H1 (cell line): Measurements from ENCODE around the gene IFI30. TPM values are rescaled to one million over a fixed set of nuclear protein-coding genes. Genes with fewer than 3 reads are reported as not detected.

Experiments
- CTCF ChIA-PET: fragments of 300-600 bp; sonication (Branson Sonifier 250); formaldehyde crosslinking; loops from one replicate; lab custom pipeline; 2021; ENCODE audit not compliant: partially characterized antibody; lab: Charles Lee
- POLR2A ChIA-PET: fragments of 300-600 bp; sonication (Branson Sonifier 250); formaldehyde crosslinking; loops from one replicate; lab custom pipeline; 2021; ENCODE audit warnings: inconsistent platforms; ENCODE audit not compliant: partially characterized antibody; lab: Charles Lee
- DNase-seq, 2 experiments: peaks; one replicate each; pipeline versions ENCODE4 v3.0.0 to v3.0.0-alpha.2; 2010 to 2022; ENCODE audit warnings: low spot score in 2 of 2, low read depth in 1 of 2, mixed read lengths in 1 of 2
- FAIRE-seq: peaks from 2 replicates; lab custom pipeline; 2011; peaks lifted over from hg19 to GRCh38; lab: Jason Lieb, UNC
- H2AFZ ChIP-seq: 2 replicates; pipeline ENCODE4 v1.8.1; 2012; ENCODE audit warnings: low read length, inconsistent platforms
- H2AK5ac ChIP-seq: 2 replicates; pipeline ENCODE4 v1.6.1; 2013; ENCODE audit warnings: low read depth, low read length
- H2BK120ac ChIP-seq: replicated peaks from 2 replicates; pipeline ENCODE3; 2013; ENCODE audit warnings: low read depth, low read length, inconsistent platforms
- H2BK12ac ChIP-seq: 2 replicates; pipeline ENCODE4 v1.6.1; 2013; ENCODE audit warnings: low read depth, low read length
- H2BK15ac ChIP-seq: 2 replicates; pipeline ENCODE4 v1.6.1; 2013; ENCODE audit warnings: low read length
- H2BK20ac ChIP-seq: 2 replicates; pipeline ENCODE4 v1.6.1; 2013; ENCODE audit warnings: low read length
- H2BK5ac ChIP-seq: 2 replicates; pipeline ENCODE4 v1.6.1; 2013; ENCODE audit warnings: low read depth, low read length
- H3K14ac ChIP-seq: 2 replicates; pipeline ENCODE4 v1.6.1; 2013; ENCODE audit warnings: inconsistent platforms; ENCODE audit not compliant: insufficient read length
- H3K18ac ChIP-seq: 2 replicates; pipeline ENCODE4 v1.6.1; 2013; ENCODE audit warnings: low read length; ENCODE audit errors: extremely low read depth
- H3K23ac ChIP-seq: 2 replicates; pipeline ENCODE4 v1.6.1; 2013; ENCODE audit warnings: inconsistent platforms; ENCODE audit not compliant: insufficient read length
- H3K23me2 ChIP-seq: 2 replicates; pipeline ENCODE4 v1.6.1; 2013; ENCODE audit warnings: low read depth, low read length
- H3K27ac ChIP-seq: 2 replicates; pipeline ENCODE4 v1.6.1; 2011; ENCODE audit warnings: low read depth, low read length, inconsistent platforms
- H3K27me3 ChIP-seq, 4 experiments: replicated peaks in 1 of 4; 1 replicate in 1 of 4; 2 replicates in 3 of 4; pipeline versions ENCODE4 v1.6.1 to v1.8.1; 2011 to 2013; ENCODE audit warnings: low read length in 3 of 4, mild to moderate bottlenecking in 3 of 4, inconsistent platforms in 2 of 4, mixed read lengths in 2 of 4, moderate library complexity in 1 of 4; ENCODE audit not compliant: control insufficient read depth in 3 of 4, insufficient read depth in 3 of 4; ENCODE audit errors: extremely low read depth in 1 of 4
- H3K36me3 ChIP-seq, 4 experiments: 2 replicates each; pipeline versions ENCODE4 v1.6.1 to v1.8.1; 2011 to 2013; ENCODE audit warnings: mild to moderate bottlenecking in 4 of 4, low read length in 3 of 4, moderate library complexity in 2 of 4, control low read depth in 1 of 4, inconsistent platforms in 1 of 4; ENCODE audit not compliant: insufficient read depth in 4 of 4, control insufficient read depth in 2 of 4
- H3K4ac ChIP-seq: replicated peaks from 2 replicates; pipeline ENCODE3; 2013; ENCODE audit warnings: low read length, low read depth, mixed read lengths, inconsistent platforms; ENCODE audit not compliant: insufficient read length
- H3K4me1 ChIP-seq, 4 experiments: replicated peaks in 1 of 4; 1 replicate in 1 of 4; 2 replicates in 3 of 4; pipeline versions ENCODE4 v1.6.1 to v1.8.1; 2011 to 2013; ENCODE audit warnings: low read length in 3 of 4, inconsistent platforms in 2 of 4, mixed read lengths in 1 of 4; ENCODE audit not compliant: insufficient read depth in 4 of 4, control insufficient read depth in 3 of 4
- H3K4me2 ChIP-seq, 2 experiments: 2 replicates each; pipeline versions ENCODE4 v1.6.1 to v1.8.1; 2011 to 2013; ENCODE audit warnings: low read depth in 2 of 2, low read length in 2 of 2, control low read depth in 1 of 2, inconsistent platforms in 1 of 2, mild to moderate bottlenecking in 1 of 2; ENCODE audit not compliant: insufficient read depth in 1 of 2
- H3K4me3 ChIP-seq, 4 experiments: fragments of 200-600, 300-600 bp in 1 of 4; sonication (generic), shearing (Covaris generic), sonication (Bioruptor Twin) in 1 of 4; 2 replicates each; pipeline versions ENCODE4 v1.5.1 to v1.8.1; 2011 to 2016; ENCODE audit warnings: low read length in 4 of 4, low read depth in 3 of 4, control low read depth in 2 of 4, inconsistent platforms in 2 of 4, mild to moderate bottlenecking in 2 of 4, mixed read lengths in 1 of 4, moderate library complexity in 1 of 4; ENCODE audit not compliant: insufficient read depth in 2 of 4; ENCODE audit errors: extremely low read depth in 1 of 4
- H3K56ac ChIP-seq: replicated peaks from 2 replicates; pipeline ENCODE3; 2013; ENCODE audit warnings: low read depth, mild to moderate bottlenecking, mixed read lengths, low read length, inconsistent platforms; ENCODE audit not compliant: insufficient read length
- H3K79me1 ChIP-seq: 2 replicates; pipeline ENCODE4 v1.6.1; 2013; ENCODE audit warnings: low read depth, low read length, control low read depth
- H3K79me2 ChIP-seq, 2 experiments: 2 replicates each; pipeline versions ENCODE4 v1.6.1 to v1.8.1; 2012 to 2013; ENCODE audit warnings: low read length in 2 of 2, mild to moderate bottlenecking in 2 of 2, inconsistent platforms in 1 of 2; ENCODE audit not compliant: insufficient read depth in 2 of 2, control insufficient read depth in 1 of 2
- H3K9ac ChIP-seq, 4 experiments: replicated peaks in 1 of 4; 1 replicate in 1 of 4; 2 replicates in 3 of 4; pipeline versions ENCODE4 v1.6.1 to v1.8.1; 2011 to 2013; ENCODE audit warnings: low read depth in 3 of 4, low read length in 3 of 4, control low read depth in 2 of 4, mild to moderate bottlenecking in 2 of 4, moderate library complexity in 2 of 4, inconsistent platforms in 1 of 4; ENCODE audit errors: extremely low read depth in 1 of 4
- H3K9me3 ChIP-seq, 2 experiments: 2 replicates each; pipeline versions ENCODE4 v1.6.1 to v1.8.1; 2012 to 2013; ENCODE audit warnings: mild to moderate bottlenecking in 2 of 2, moderate library complexity in 2 of 2, control low read depth in 1 of 2, inconsistent platforms in 1 of 2, low read depth in 1 of 2, low read length in 1 of 2, mixed read lengths in 1 of 2; ENCODE audit not compliant: insufficient read depth in 2 of 2
- H4K20me1 ChIP-seq, 2 experiments: replicated peaks in 1 of 2; 2 replicates each; pipeline versions ENCODE3 to v1.8.1; 2011 to 2013; ENCODE audit warnings: inconsistent platforms in 2 of 2, low read length in 2 of 2, mild to moderate bottlenecking in 1 of 2; ENCODE audit not compliant: insufficient read depth in 2 of 2, control insufficient read depth in 1 of 2
- H4K5ac ChIP-seq: 2 replicates; pipeline ENCODE4 v1.6.1; 2013; ENCODE audit warnings: low read length, low read depth, mixed read lengths, inconsistent platforms; ENCODE audit not compliant: insufficient read length
- H4K8ac ChIP-seq: 2 replicates; pipeline ENCODE4 v1.8.0; 2013; ENCODE audit warnings: mild to moderate bottlenecking, moderate library complexity, low read length, inconsistent platforms; ENCODE audit not compliant: insufficient read depth; ENCODE audit errors: extremely low read depth
- H4K91ac ChIP-seq: replicated peaks from 2 replicates; pipeline ENCODE3; 2013; ENCODE audit warnings: low read length, mixed read lengths, inconsistent platforms; ENCODE audit not compliant: insufficient read length
- CHD2 ChIP-seq: IDR thresholded peaks from 2 replicates; pipeline ENCODE4 v1.6.1; 2012; ENCODE audit warnings: low read length, improper control_type of control experiment
- EGR1 ChIP-seq: IDR thresholded peaks from 2 replicates; pipeline ENCODE4 v1.6.1; 2011; ENCODE audit warnings: low read depth, low read length, borderline replicate concordance
- FOSL1 ChIP-seq: IDR thresholded peaks from 2 replicates; pipeline ENCODE4 v1.6.1; 2011; ENCODE audit warnings: mild to moderate bottlenecking, low read depth, low read length, moderate library complexity; ENCODE audit not compliant: insufficient read depth
- POLR2AphosphoS5 ChIP-seq: IDR thresholded peaks from 2 replicates; pipeline ENCODE4 v1.6.1; 2011; ENCODE audit warnings: low read depth, low read length
- SIRT6 ChIP-seq: IDR thresholded peaks from one replicate; pipeline ENCODE4 v1.7.1; 2012; ENCODE audit warnings: low read length, inconsistent platforms
- SP1 ChIP-seq: IDR thresholded peaks from 2 replicates; pipeline ENCODE4 v1.6.1; 2011; ENCODE audit warnings: low read depth, low read length
- SUZ12 ChIP-seq: fragments of 200-600 bp; sonication (generic); IDR thresholded peaks from 2 replicates; pipeline ENCODE4 v1.6.1; 2012; ENCODE audit warnings: mild to moderate bottlenecking, inconsistent platforms, low read length, moderate library complexity, mixed read lengths
- TAF1 ChIP-seq: IDR thresholded peaks from 2 replicates; pipeline ENCODE4 v1.6.1; 2011; ENCODE audit warnings: mild to moderate bottlenecking, low read depth, low read length
- WGBS, 2 experiments: shearing (Covaris generic) in 1 of 2; methylation state at CpG; one replicate each; pipeline versions ENCODE4 v1.1.6 to v1.1.7; 2013 to 2015; ENCODE audit warnings: low lambda C conversion rate in 2 of 2, mixed read lengths in 2 of 2, inconsistent platforms in 1 of 2, low coverage in 1 of 2, missing lambda C conversion rate in 1 of 2; ENCODE audit not compliant: insufficient replicate concordance in 2 of 2, insufficient coverage in 1 of 2, insufficient read length in 1 of 2; ENCODE audit errors: extremely low coverage in 1 of 2, missing lambda C conversion rate in 1 of 2; 5-methylcytosine and 5-hydroxymethylcytosine counted together
- polyA plus RNA-seq, 7 experiments: library from polyadenylated mRNA; depleted of rRNA in 3 of 7; stranded (reverse) in 5 of 7; unstranded in 2 of 7; fragments of >200 nt in 5 of 7; fragments of 200-250 nt in 2 of 7; gene quantifications; 1 replicate in 5 of 7; 2 replicates in 1 of 7; 4 replicates in 1 of 7; pipeline versions ENCODE4 v1.2.1 to v1.2.3, GENCODE V29; 2011 to 2013; ENCODE audit warnings: missing spikeins in 2 of 7, mixed read lengths in 2 of 7
- total RNA-seq: library from RNA; stranded (reverse); fragmentation: NEBNext Ultra II Directional; extraction: Animal tissue kit (Norgen Biotek cat#: 25700); gene quantifications from 2 replicates; pipeline ENCODE4 v1.2.1, GENCODE V29; 2021

Gene IFI30
- total and polyA plus RNA-seq, 2 of the 8 experiments (the other 6 are each of a cell fraction or from before 2014, with no cell fraction given), result 28.9 to 62.4 TPM

DNA sequence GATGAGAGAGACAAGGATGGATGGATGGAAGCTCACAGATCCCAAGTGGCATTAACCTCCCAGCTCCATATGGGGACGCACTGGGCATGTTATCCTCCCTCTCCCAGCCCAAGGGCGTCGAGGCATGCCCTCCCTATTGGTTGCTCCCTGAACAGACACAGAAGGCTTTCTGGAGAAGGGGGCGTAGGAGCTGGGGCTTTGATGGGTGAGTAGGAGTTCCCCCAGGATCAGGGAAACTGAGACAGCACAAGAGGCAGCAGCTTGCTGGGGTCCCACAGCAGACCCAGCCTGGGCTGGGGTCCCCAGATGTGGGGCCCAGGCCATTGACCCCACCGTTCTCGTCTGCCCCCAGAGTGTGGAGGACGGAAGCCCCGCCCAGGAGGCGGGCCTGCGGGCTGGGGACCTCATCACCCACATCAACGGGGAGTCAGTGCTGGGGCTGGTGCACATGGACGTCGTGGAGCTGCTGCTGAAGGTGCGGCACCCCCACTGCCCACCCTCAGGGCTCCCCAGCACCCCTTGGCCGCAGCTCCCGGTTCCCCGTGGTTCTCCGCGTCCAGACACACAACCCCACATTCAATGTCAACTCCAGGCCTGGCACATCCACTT, 28.1 kb upstream of the IFI30 start:
- no peaks in the 10 kb centered on the region for H3K27me3 ChIP-seq
- H3K27ac ChIP-seq, result no peak overlapping the region
- no peaks in the 10 kb centered on the region for H3K4me1 ChIP-seq
- peaks cover 2 to 23% (median 14%) of the 10 kb centered on the region in 4 experiments; a peak in 6 of 8 replicates for H3K36me3 ChIP-seq
- no peak overlapping the region for H2BK15ac ChIP-seq
- H2AFZ ChIP-seq, result no peak overlapping the region
- no peaks in the 10 kb centered on the region for H3K79me2 ChIP-seq
- H3K14ac ChIP-seq, result no peak overlapping the region
- H2AK5ac ChIP-seq, result no peak overlapping the region
- H2BK12ac ChIP-seq, result no peak overlapping the region
- ChIA-PET CTCF (interaction anchor here (0.6 to 1.9 kb wide), 8 partner anchors 12 to 44 kb away, joined by 3 to 6 read pairs (median 4); no protein-coding TSS in a partner anchor), POLR2A (interaction anchor here (1.0 to 1.6 kb wide), 3 partner anchors 8 to 28 kb away, joined by 3 to 4 read pairs (median 3); no protein-coding TSS in a partner anchor)
- no peak overlapping the region for H2BK5ac ChIP-seq
- FAIRE-seq, result no peak
- H3K9me3 ChIP-seq, result no peaks in the 10 kb centered on the region
- WGBS, 2 experiments, result 96% methylated on average over 18 of the region's 19 CpGs; no CpG with 5 or more reads in 1 of the 2 experiments
- no peak overlapping the region for H4K91ac ChIP-seq
- TF ChIP-seq POLR2AphosphoS5 (no peak), CHD2 (no peak), SUZ12 (no peak), FOSL1 (no peak), SP1 (no peak), SIRT6 (no peak), EGR1 (no peak), TAF1 (no peak)
- H3K18ac ChIP-seq, result no peak overlapping the region
- no peak overlapping the region for H3K4me2 ChIP-seq
- no peak for DNase-seq
- no peak overlapping the region for H3K56ac ChIP-seq
- no peak overlapping the region for H3K9ac ChIP-seq
- H3K4ac ChIP-seq, result no peak overlapping the region
- H3K4me3 ChIP-seq, result no peak overlapping the region
- H3K23me2 ChIP-seq, result no peaks in the 10 kb centered on the region
- H4K8ac ChIP-seq, result no peak overlapping the region
- H2BK20ac ChIP-seq, result no peak overlapping the region
- H3K79me1 ChIP-seq, result no peaks in the 10 kb centered on the region
- no peak overlapping the region for H2BK120ac ChIP-seq
- peaks cover 0 to 1% of the 10 kb centered on the region in 2 experiments for H4K20me1 ChIP-seq
- H3K23ac ChIP-seq, result no peak overlapping the region
- no peak overlapping the region for H4K5ac ChIP-seq
